Hematopoietic multipotent progenitor cell treated with erythropoietin and hydrocortisone succinate and interleukin-3 and kit ligand, for 15 days (in vitro differentiated cells): ENCODE results near the gene SPOUT1.

ENCODE experiments used
- DNase-seq: peaks from one replicate; pipeline ENCODE4 v3.0.0-alpha.2; 2015; ENCODE audit warnings: low spot score

Gene SPOUT1

GRCh38 chr9:128771745-128772519, 57.7 kb downstream of the SPOUT1 start, which contains the start of gene ZER1:
Gene ZER1 (minus strand): TSS chr9:128771927. CDS start chr9:128755565, 16,362 bp downstream.
- peak; percentile 94 for DNase-seq

GRCh38 chr9:128771094-128771721, 58.4 kb downstream of the SPOUT1 start:
- DNase-seq = peak; percentile 40

GRCh38 chr9:128770286-128771030, 59.1 kb downstream of the SPOUT1 start:
- no peak for DNase-seq
